Effector memory CD4-positive, alpha-beta T cell (primary cell): Measurements from ENCODE around the gene CHAC1.

Source experiments
- DNase-seq, 3 donors: peaks; one replicate each; pipeline ENCODE4 v3.0.0-alpha.2; 2020
- H3K27ac ChIP-seq: 2 replicates; pipeline ENCODE4 v1.7.0; 2013; ENCODE audit warnings: mild to moderate bottlenecking, low read length, moderate library complexity; ENCODE audit not compliant: insufficient read depth, poor library complexity, severe bottlenecking
- H3K27me3 ChIP-seq: replicated peaks from 2 replicates; pipeline ENCODE4 v1.7.0; 2013; ENCODE audit warnings: mild to moderate bottlenecking, low read length; ENCODE audit not compliant: insufficient read depth, control insufficient read depth, poor library complexity, severe bottlenecking
- H3K36me3 ChIP-seq: 2 replicates; pipeline ENCODE4 v1.7.0; 2013; ENCODE audit warnings: mild to moderate bottlenecking, low read length, moderate library complexity; ENCODE audit not compliant: control insufficient read depth, insufficient read depth
- H3K4me1 ChIP-seq: 2 replicates; pipeline ENCODE4 v1.7.0; 2013; ENCODE audit warnings: low read length, mild to moderate bottlenecking; ENCODE audit not compliant: control insufficient read depth, insufficient read depth, poor library complexity, severe bottlenecking
- H3K4me3 ChIP-seq: 2 replicates; pipeline ENCODE4 v1.7.0; 2013; ENCODE audit warnings: low read length, low read depth, mild to moderate bottlenecking; ENCODE audit not compliant: insufficient read depth, poor library complexity, severe bottlenecking
- H3K9me3 ChIP-seq: 2 replicates; pipeline ENCODE4 v1.7.0; 2013; ENCODE audit warnings: mild to moderate bottlenecking, low read length, moderate library complexity; ENCODE audit not compliant: control insufficient read depth

CHAC1 gene

GRCh38 chr15:40984406-40984805 lies 31.1 kb downstream of the CHAC1 start:
- H3K27ac ChIP-seq = no peak overlapping the region
- H3K36me3 ChIP-seq = peaks cover 85% of the 10 kb centered on the region
- no peaks in the 10 kb centered on the region for H3K27me3 ChIP-seq
- H3K9me3 ChIP-seq = no peaks in the 10 kb centered on the region
- no peaks in the 10 kb centered on the region for H3K4me1 ChIP-seq
- H3K4me3 ChIP-seq = no peak overlapping the region
- DNase-seq = no peak

- DNase-seq = no peak
- Histone ChIP-seq H3K27ac (no peak overlapping the region), H3K27me3 (no peaks in the 10 kb centered on the region), H3K4me3 (no peak overlapping the region), H3K9me3 (no peaks in the 10 kb centered on the region), H3K36me3 (peaks cover 82% of the 10 kb centered on the region), H3K4me1 (no peaks in the 10 kb centered on the region)
Observed at GRCh38 chr15:40984964-40985363, 31.7 kb downstream of the CHAC1 start.

- Histone ChIP-seq H3K27ac (no peak overlapping the region), H3K4me3 (no peak overlapping the region), H3K36me3 (peaks cover 76% of the 10 kb centered on the region), H3K27me3 (no peaks in the 10 kb centered on the region), H3K4me1 (no peaks in the 10 kb centered on the region), H3K9me3 (no peaks in the 10 kb centered on the region)
- DNase-seq = no peak
Observed at GRCh38 chr15:40985541-40986330, 32.5 kb downstream of the CHAC1 start.

GRCh38 chr15:40986820-40987219 lies 33.5 kb downstream of the CHAC1 start:
- H3K4me3 ChIP-seq = no peak overlapping the region
- DNase-seq = no peak
- peaks cover 65% of the 10 kb centered on the region for H3K36me3 ChIP-seq
- H3K27ac ChIP-seq = no peak overlapping the region
- no peaks in the 10 kb centered on the region for H3K27me3 ChIP-seq
- H3K4me1 ChIP-seq = no peaks in the 10 kb centered on the region
- H3K9me3 ChIP-seq = no peaks in the 10 kb centered on the region

- peaks cover 52% of the 10 kb centered on the region for H3K36me3 ChIP-seq
- no peak overlapping the region for H3K4me3 ChIP-seq
- no peak for DNase-seq
- H3K4me1 ChIP-seq = no peaks in the 10 kb centered on the region
- no peak overlapping the region for H3K27ac ChIP-seq
- H3K9me3 ChIP-seq = no peaks in the 10 kb centered on the region
- H3K27me3 ChIP-seq = no peaks in the 10 kb centered on the region
Observed at GRCh38 chr15:40988156-40988555, 34.9 kb downstream of the CHAC1 start.

- no peaks in the 10 kb centered on the region for H3K4me1 ChIP-seq
- no peak overlapping the region for H3K4me3 ChIP-seq
- no peaks in the 10 kb centered on the region for H3K27me3 ChIP-seq
- no peaks in the 10 kb centered on the region for H3K9me3 ChIP-seq
- no peak overlapping the region for H3K27ac ChIP-seq
- peaks cover 33% of the 10 kb centered on the region for H3K36me3 ChIP-seq
- DNase-seq = no peak
Observed at GRCh38 chr15:40990080-40990479, 36.8 kb downstream of the CHAC1 start.

- DNase-seq = no peak
- Histone ChIP-seq H3K4me1 (no peaks in the 10 kb centered on the region), H3K4me3 (no peak overlapping the region), H3K27ac (no peak overlapping the region), H3K36me3 (peaks cover 33% of the 10 kb centered on the region), H3K9me3 (no peaks in the 10 kb centered on the region), H3K27me3 (no peaks in the 10 kb centered on the region)
Observed at GRCh38 chr15:40990789-40991188, 37.5 kb downstream of the CHAC1 start.

GRCh38 chr15:40991355-40991754 lies 38.1 kb downstream of the CHAC1 start:
- H3K27me3 ChIP-seq = no peaks in the 10 kb centered on the region
- no peaks in the 10 kb centered on the region for H3K4me1 ChIP-seq
- no peak for DNase-seq
- no peak overlapping the region for H3K27ac ChIP-seq
- H3K4me3 ChIP-seq = no peak overlapping the region
- H3K36me3 ChIP-seq = peaks cover 36% of the 10 kb centered on the region
- H3K9me3 ChIP-seq = no peaks in the 10 kb centered on the region

GRCh38 chr15:40992241-40992741 lies 39.0 kb downstream of the CHAC1 start:
- no peak overlapping the region for H3K4me3 ChIP-seq
- no peak for DNase-seq
- no peaks in the 10 kb centered on the region for H3K4me1 ChIP-seq
- H3K9me3 ChIP-seq = no peaks in the 10 kb centered on the region
- H3K36me3 ChIP-seq = peaks cover 35% of the 10 kb centered on the region
- H3K27ac ChIP-seq = no peak overlapping the region
- H3K27me3 ChIP-seq = no peaks in the 10 kb centered on the region

GRCh38 chr15:40992825-40993224 lies 39.6 kb downstream of the CHAC1 start:
- Histone ChIP-seq H3K4me1 (no peaks in the 10 kb centered on the region), H3K9me3 (no peaks in the 10 kb centered on the region), H3K4me3 (no peak overlapping the region), H3K36me3 (peaks cover 35% of the 10 kb centered on the region), H3K27ac (no peak overlapping the region), H3K27me3 (no peaks in the 10 kb centered on the region)
- no peak for DNase-seq
